K562 (cell line): ENCODE data around the gene MTARC2. TPM values are rescaled to one million over a fixed set of nuclear protein-coding genes. Genes with fewer than 3 reads are reported as not detected.

Experiments
- ATAC-seq: fragments of 200-7000 bp; cut with Tn5 transposase; 3 replicates; pipeline ENCODE4 v1.9.1; 2020; ENCODE audit warnings: moderate library complexity
- BruUV-seq: library from RNA; stranded (reverse); fragments of 400-500 nt; replicated peaks from 2 replicates; lab custom pipeline; 2021; lab: Mats Ljungman, UMichigan
- CTCF ChIA-PET: fragments of 300-600 bp; formaldehyde crosslinking; extraction: SDS; loops from one replicate; lab custom pipeline; 2021; ENCODE audit warnings: low intra/inter-chr PET ratio; lab: Yijun Ruan, JAX
- POLR2A ChIA-PET: fragments of 300-600, 350-650 bp; sonication (Branson Sonifier 250); formaldehyde crosslinking; extraction: SDS; loops from one replicate; lab custom pipeline; 2021; ENCODE audit warnings: antibody characterized with exemption, inconsistent platforms; lab: Yijun Ruan, JAX
- DNase-seq, 4 experiments: peaks; one replicate each; pipeline versions ENCODE4 v3.0.0 to v3.0.0-alpha.2; 2011 to 2018; ENCODE audit warnings: low spot score in 3 of 4, mixed read lengths in 3 of 4; ENCODE audit errors: extremely low read depth in 1 of 4
- FAIRE-seq: peaks from 2 replicates; lab custom pipeline; 2011; peaks lifted over from hg19 to GRCh38; lab: Jason Lieb, UNC
- H2AFZ ChIP-seq: 2 replicates; pipeline ENCODE4 v1.6.0; 2011; ENCODE audit warnings: low read depth, low read length, control low read depth, inconsistent platforms
- H3K27ac ChIP-seq: fragments of 200-600 bp; 3 replicates; pipeline ENCODE4 v1.8.0; 2011; ENCODE audit warnings: low read depth, mild to moderate bottlenecking, control low read depth, inconsistent platforms, low read length, moderate library complexity, mixed read lengths; ENCODE audit errors: extremely low read depth
- H3K27me3 ChIP-seq, 2 experiments: fragments of 300-600 bp in 1 of 2; 2 replicates in 1 of 2; 3 replicates in 1 of 2; pipeline versions ENCODE4 v1.6.0 to v1.8.0; 2011; ENCODE audit warnings: inconsistent platforms in 2 of 2, low read length in 2 of 2, mild to moderate bottlenecking in 1 of 2, mixed read lengths in 1 of 2, moderate library complexity in 1 of 2; ENCODE audit not compliant: control insufficient read depth in 2 of 2, insufficient read depth in 2 of 2
- H3K36me3 ChIP-seq: fragments of 300-600 bp; 3 replicates; pipeline ENCODE4 v1.8.0; 2011; ENCODE audit warnings: mild to moderate bottlenecking, low read length, inconsistent platforms; ENCODE audit not compliant: control insufficient read depth, insufficient read depth
- H3K4me1 ChIP-seq, 2 experiments: fragments of 200-600 bp in 1 of 2; replicated peaks in 1 of 2; 2 replicates in 1 of 2; 3 replicates in 1 of 2; pipeline versions ENCODE4 v1.5.1 to v1.8.0; 2011; ENCODE audit warnings: inconsistent platforms in 2 of 2, low read length in 2 of 2, mild to moderate bottlenecking in 1 of 2, mixed read lengths in 1 of 2, moderate library complexity in 1 of 2; ENCODE audit not compliant: control insufficient read depth in 2 of 2, insufficient read depth in 2 of 2
- H3K4me2 ChIP-seq: 2 replicates; pipeline ENCODE4 v1.6.1; 2011; ENCODE audit warnings: low read length, control low read depth, inconsistent platforms, mixed read lengths; ENCODE audit not compliant: insufficient read depth
- H3K4me3 ChIP-seq: fragments of 200-600 bp; sonication (generic), shearing (Covaris generic); 2 replicates; pipeline ENCODE4 v1.5.1; 2016; ENCODE audit warnings: control low read depth, inconsistent platforms
- H3K79me2 ChIP-seq: fragments of 200-600 bp; 3 replicates; pipeline ENCODE4 v1.8.0; 2011; ENCODE audit warnings: low read length, inconsistent platforms; ENCODE audit not compliant: control insufficient read depth, insufficient read depth
- H3K9ac ChIP-seq, 2 experiments: 2 replicates each; pipeline versions ENCODE4 v1.6.0 to v1.6.1; 2011; ENCODE audit warnings: low read depth in 2 of 2, low read length in 2 of 2, control low read depth in 1 of 2, inconsistent platforms in 1 of 2, mild to moderate bottlenecking in 1 of 2, mixed read lengths in 1 of 2; ENCODE audit not compliant: insufficient read depth in 1 of 2
- H3K9me1 ChIP-seq: one replicate; pipeline ENCODE4 v1.6.0; 2011; ENCODE audit warnings: inconsistent platforms, mild to moderate bottlenecking, low read length, moderate library complexity; ENCODE audit not compliant: control insufficient read depth, insufficient read depth
- H3K9me3 ChIP-seq: replicated peaks from 2 replicates; pipeline ENCODE4 v1.5.1; 2011; ENCODE audit warnings: low read depth, low read length, inconsistent platforms; ENCODE audit not compliant: control insufficient read depth, insufficient read depth
- H4K20me1 ChIP-seq: replicated peaks from 2 replicates; pipeline ENCODE4 v1.6.1; 2011; ENCODE audit warnings: low read length, inconsistent platforms, mixed read lengths; ENCODE audit not compliant: control insufficient read depth, insufficient read depth
- C11orf30 ChIP-seq: fragments of 450-650 bp; IDR thresholded peaks from 2 replicates; pipeline ENCODE4 v1.6.1; 2016; ENCODE audit warnings: low read depth, mild to moderate bottlenecking
- ELF4 ChIP-seq: fragments of 450-650 bp; formaldehyde crosslinking; IDR thresholded peaks from 2 replicates; pipeline ENCODE4 v1.4.0; 2022; ENCODE audit warnings: missing genetic modification characterization
- FOXM1 ChIP-seq, 2 experiments: fragments of 450-650 bp in 1 of 2; sonication (generic) in 1 of 2; formaldehyde crosslinking in 1 of 2; IDR thresholded peaks; 2 replicates each; pipeline versions ENCODE4 v1.6.1 to v1.9.0; 2017 to 2022; ENCODE audit warnings: low read depth in 2 of 2, mild to moderate bottlenecking in 2 of 2, missing genetic modification reagents in 1 of 2, moderate library complexity in 1 of 2
- HIVEP1 ChIP-seq: fragments of 250-450 bp; sonication (Bioruptor Pico); IDR thresholded peaks from 2 replicates; pipeline ENCODE4 v1.4.0; 2020; ENCODE audit warnings: mild to moderate bottlenecking
- JUND ChIP-seq, 2 experiments: IDR thresholded peaks; 2 replicates in 1 of 2; 3 replicates in 1 of 2; pipeline ENCODE4 v1.6.1; 2011; ENCODE audit warnings: borderline replicate concordance in 2 of 2, low read depth in 2 of 2, low read length in 2 of 2, improper control_type of control experiment in 1 of 2, missing biosample characterization in 1 of 2, missing genetic modification characterization in 1 of 2, missing genetic modification reagents in 1 of 2
- PCBP1 ChIP-seq: fragments of 200-400 bp; formaldehyde crosslinking; IDR thresholded peaks from 2 replicates; pipeline ENCODE4 v1.6.1; 2018; ENCODE audit warnings: mild to moderate bottlenecking, low read depth, low read length; ENCODE audit not compliant: poor library complexity, severe bottlenecking
- POLR2AphosphoS2 ChIP-seq: IDR thresholded peaks from 2 replicates; pipeline ENCODE4 v1.6.1; 2012; ENCODE audit warnings: low read length, improper control_type of control experiment
- POU5F1 ChIP-seq: fragments of 150-350 bp; IDR thresholded peaks from 2 replicates; pipeline ENCODE4 v1.6.1; 2014; ENCODE audit warnings: borderline replicate concordance, low read length, low read depth, mild to moderate bottlenecking; ENCODE audit not compliant: partially characterized antibody
- RFX1 ChIP-seq: fragments of 450-650 bp; IDR thresholded peaks from 2 replicates; pipeline ENCODE4 v1.6.1; 2016; ENCODE audit warnings: mild to moderate bottlenecking, moderate library complexity
- ZNF512 ChIP-seq: IDR thresholded peaks from 2 replicates; pipeline ENCODE4 v1.6.1; 2016; ENCODE audit warnings: missing genetic modification characterization, missing compliant biosample characterization
- WGBS: fragments of 100-300 bp; shearing (Covaris generic); methylation state at CpG from one replicate; pipeline ENCODE4 v1.1.6; 2016; ENCODE audit warnings: low coverage, mixed read lengths; ENCODE audit not compliant: insufficient coverage; ENCODE audit errors: missing lambda C conversion rate; 5-methylcytosine and 5-hydroxymethylcytosine counted together
- in situ Hi-C: fragments of 300-500 bp; cut with MboI; formaldehyde crosslinking; loops from 4 replicates; pipeline ENCODE4 v1.15.0; 2018; ENCODE audit warnings: inconsistent platforms, mixed read lengths
- intact Hi-C: fragments of 100-400 bp; cut with micrococcal nuclease; formaldehyde crosslinking; loops from 2 replicates; pipeline ENCODE4 v1.14.2; 2022
- polyA plus RNA-seq, 8 experiments: library from polyadenylated mRNA; depleted of rRNA in 4 of 8; stranded (reverse) in 5 of 8; unstranded in 3 of 8; fragments of >200 nt; fragmentation: Nextera tagmentation in 2 of 8; fragmentation: Illumina TruSeq in 1 of 8; extraction: Ambion mirVana in 2 of 8; extraction: Trizol in 1 of 8; gene quantifications; 2 replicates each; pipeline versions ENCODE4 v1.2.1 to v1.2.3, GENCODE V29; 2011 to 2014; ENCODE audit warnings: inconsistent platforms in 1 of 8, missing spikeins in 1 of 8
- total RNA-seq, 7 experiments: library from RNA; depleted of rRNA in 6 of 7; stranded (reverse); fragments of >200 nt in 6 of 7; fragmentation: Illumina TruSeq in 2 of 7; extraction: Trizol in 2 of 7; gene quantifications; 2 replicates each; pipeline versions ENCODE4 v1.2.1 to v1.2.3, GENCODE V29; 2011 to 2021; ENCODE audit warnings: low replicate concordance in 1 of 7

MTARC2 gene
- total and polyA plus RNA-seq, 9 of the 15 experiments (the other 6 are each of a cell fraction or from before 2014, with no cell fraction given): 0.03 to 0.35 TPM; not detected in 7

- Histone ChIP-seq H3K9ac (no peak overlapping the region), H3K79me2 (no peaks in the 10 kb centered on the region), H3K4me2 (no peak overlapping the region), H3K9me3 (no peaks in the 10 kb centered on the region), H3K27ac (no peak overlapping the region), H3K27me3 (peaks cover 2 to 30% of the 10 kb centered on the region in 2 experiments; a peak in 3 of 5 replicates), H3K4me1 (peaks cover 0 to 7% of the 10 kb centered on the region in 2 experiments; a peak in 1 of 5 replicates), H3K9me1 (no peaks in the 10 kb centered on the region), H3K36me3 (no peaks in the 10 kb centered on the region)
- intact Hi-C loops (no loop called here), in situ Hi-C loops (no loop called here)
- ATAC-seq: no peak
- no peak for DNase-seq
- BruUV-seq: no TSS peak
- WGBS: 0% methylated on average over 3 of the region's 3 CpGs
- FAIRE-seq: no peak
- POLR2A ChIA-PET: interaction anchor here (0.6 to 0.9 kb wide), 2 partner anchors 40 to 314 kb away, joined by 3 read pairs; no protein-coding TSS in a partner anchor
- no peak for TF ChIP-seq POU5F1
- no peak for TF ChIP-seq PCBP1
- TF ChIP-seq HIVEP1 (CRISPR knock-in tag): no peak
- TF ChIP-seq POLR2AphosphoS2: no peak
- TF ChIP-seq ELF4: no peak
- TF ChIP-seq C11orf30: no peak
- TF ChIP-seq JUND (IDR thresholded peaks at IDR 0.05; ENCODE audit: borderline replicate concordance, low read depth, low read length): no peak
- TF ChIP-seq JUND (tag; IDR thresholded peaks at IDR 0.05; ENCODE audit: borderline replicate concordance, low read depth, low read length): no peak
- TF ChIP-seq RFX1: no peak
- no peak for TF ChIP-seq ZNF512
- TF ChIP-seq FOXM1 (IDR thresholded peaks at IDR 0.05; ENCODE audit: low read depth): no peak
- TF ChIP-seq FOXM1 (CRISPR knock-in tag; IDR thresholded peaks at IDR 0.05; ENCODE audit: low read depth): no peak
- TF ChIP-seq, all 486 proteins: peak for 0
- Histone ChIP-seq H3K4me3 (no peak overlapping the region), H2AFZ (no peak overlapping the region), H4K20me1 (no peaks in the 10 kb centered on the region)
- CTCF ChIA-PET: interaction anchor here (0.6 kb wide), 1 partner anchor 145 kb away, joined by 3 read pairs; no protein-coding TSS in a partner anchor
Observed at GRCh38 chr1:220783453-220783852, 35.3 kb downstream of the MTARC2 start.
